Measurements from ENCODE around the gene SIRPA.

GRCh38 chr20:1902188-1902587 lies 7.0 kb downstream of the SIRPA start:
- TF ChIP-seq CTCF (IDR thresholded peaks at IDR 0.05; ENCODE audit: poor library complexity, severe bottlenecking) = no peak
- no peak for TF ChIP-seq SMC3 (conservative IDR thresholded peaks at IDR 0.05; ENCODE audit: poor library complexity)
- TF ChIP-seq EZH2 (IDR thresholded peaks at IDR 0.05; ENCODE audit: borderline replicate concordance, insufficient read depth, low read length, poor library complexity, severe bottlenecking) = no peak
- TF ChIP-seq REST (IDR thresholded peaks at IDR 0.05; ENCODE audit: borderline replicate concordance) = no peak
- no peak for TF ChIP-seq RAD21 (conservative IDR thresholded peaks at IDR 0.05)
- no peak for TF ChIP-seq POLR2AphosphoS5 (IDR thresholded peaks at IDR 0.05)
- no peak for TF ChIP-seq EP300 (conservative IDR thresholded peaks at IDR 0.05; ENCODE audit: poor library complexity, severe bottlenecking)
- TF ChIP-seq TAF1 (IDR thresholded peaks at IDR 0.05; ENCODE audit: low read depth) = no peak

All from neural cell (in vitro differentiated cells).